Tibial nerve (tissue), 4 donors: ENCODE data around the gene RTP3.

ENCODE experiments used
- EP300 ChIP-seq, 2 donors: sonication (generic); formaldehyde crosslinking; IDR thresholded peaks; one replicate each; pipeline ENCODE4 v1.6.1; 2017; ENCODE audit warnings: antibody characterized with exemption in 2 of 2, mild to moderate bottlenecking in 1 of 2
- POLR2A ChIP-seq, 2 donors: fragments of 450-650 bp; IDR thresholded peaks; one replicate each; pipeline ENCODE4 v1.6.1; 2017; ENCODE audit warnings: antibody characterized with exemption in 2 of 2, mild to moderate bottlenecking in 2 of 2, moderate library complexity in 2 of 2
- TF ChIP-seq, protein P1 (sequence below), 5 experiments: fragments of 200-600 bp in 3 of 5; fragments of 450-650 bp in 2 of 5; sonication (generic) in 3 of 5; IDR thresholded peaks; one replicate each; pipeline ENCODE4 v1.5.1; 2016 to 2019; ENCODE audit warnings: antibody characterized with exemption in 5 of 5, mild to moderate bottlenecking in 3 of 5, moderate library complexity in 2 of 5

GRCh38 chr3:46462111-46462510 lies 35.7 kb upstream of the RTP3 start:
- TF ChIP-seq, protein P1, sequence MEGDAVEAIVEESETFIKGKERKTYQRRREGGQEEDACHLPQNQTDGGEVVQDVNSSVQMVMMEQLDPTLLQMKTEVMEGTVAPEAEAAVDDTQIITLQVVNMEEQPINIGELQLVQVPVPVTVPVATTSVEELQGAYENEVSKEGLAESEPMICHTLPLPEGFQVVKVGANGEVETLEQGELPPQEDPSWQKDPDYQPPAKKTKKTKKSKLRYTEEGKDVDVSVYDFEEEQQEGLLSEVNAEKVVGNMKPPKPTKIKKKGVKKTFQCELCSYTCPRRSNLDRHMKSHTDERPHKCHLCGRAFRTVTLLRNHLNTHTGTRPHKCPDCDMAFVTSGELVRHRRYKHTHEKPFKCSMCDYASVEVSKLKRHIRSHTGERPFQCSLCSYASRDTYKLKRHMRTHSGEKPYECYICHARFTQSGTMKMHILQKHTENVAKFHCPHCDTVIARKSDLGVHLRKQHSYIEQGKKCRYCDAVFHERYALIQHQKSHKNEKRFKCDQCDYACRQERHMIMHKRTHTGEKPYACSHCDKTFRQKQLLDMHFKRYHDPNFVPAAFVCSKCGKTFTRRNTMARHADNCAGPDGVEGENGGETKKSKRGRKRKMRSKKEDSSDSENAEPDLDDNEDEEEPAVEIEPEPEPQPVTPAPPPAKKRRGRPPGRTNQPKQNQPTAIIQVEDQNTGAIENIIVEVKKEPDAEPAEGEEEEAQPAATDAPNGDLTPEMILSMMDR (IDR thresholded peaks at IDR 0.05): no peak
- TF ChIP-seq POLR2A (IDR thresholded peaks at IDR 0.05): no peak
- TF ChIP-seq EP300 (IDR thresholded peaks at IDR 0.05): no peak
